GM12878 (cell line): ENCODE data around the gene CNTNAP2. TPM values are rescaled to one million over a fixed set of nuclear protein-coding genes. Genes with fewer than 3 reads are reported as not detected.
A peak's percentile ranks its signal among the peaks of the same experiment; 100 is the strongest.

Experiments
- ATAC-seq: fragments of 200-7000 bp; cut with Tn5 transposase; 3 replicates; pipeline ENCODE4 v1.9.1; 2020; ENCODE audit warnings: mild to moderate bottlenecking, moderate library complexity
- BruUV-seq: library from RNA; stranded (reverse); fragments of 400-500 nt; replicated peaks from 2 replicates; lab custom pipeline; 2021; lab: Mats Ljungman, UMichigan
- CTCF ChIA-PET: fragments of 300-600 bp; sonication (Branson Sonifier 250); formaldehyde crosslinking; extraction: SDS; loops from one replicate; lab custom pipeline; 2021; ENCODE audit warnings: inconsistent platforms; lab: Yijun Ruan, JAX
- POLR2A ChIA-PET: fragments of 350-600 bp; formaldehyde crosslinking; extraction: SDS; loops from one replicate; lab custom pipeline; 2021; ENCODE audit warnings: inconsistent platforms; lab: Charles Lee
- RAD21 ChIA-PET: fragments of 300-600 bp; sonication (Branson Sonifier 250); formaldehyde crosslinking; loops from one replicate; lab custom pipeline; 2023; ENCODE audit warnings: antibody characterized with exemption; ENCODE audit not compliant: unreplicated experiment; lab: Charles Lee
- SMC1A ChIA-PET: fragments of 300-600 bp; sonication (Branson Sonifier 250); formaldehyde crosslinking; loops from one replicate; lab custom pipeline; 2023; ENCODE audit not compliant: unreplicated experiment, uncharacterized antibody; lab: Charles Lee
- DNase-seq: peaks from one replicate; pipeline ENCODE4 v3.0.0-alpha.2; 2011; ENCODE audit warnings: low read depth, low spot score
- FAIRE-seq: peaks from 3 replicates; lab custom pipeline; 2011; peaks lifted over from hg19 to GRCh38; lab: Jason Lieb, UNC
- H2AFZ ChIP-seq: 2 replicates; pipeline ENCODE4 v1.6.0; 2011; ENCODE audit warnings: low read depth, low read length, control low read depth; ENCODE audit not compliant: control insufficient read depth
- H3K27ac ChIP-seq: 2 replicates; pipeline ENCODE4 v1.5.1; 2011; ENCODE audit warnings: control low read depth; ENCODE audit not compliant: control insufficient read depth, insufficient read depth
- H3K27me3 ChIP-seq, 2 experiments: replicated peaks in 1 of 2; 2 replicates each; pipeline versions ENCODE4 v1.6.0 to v1.6.1; 2011; ENCODE audit warnings: low read length in 1 of 2; ENCODE audit not compliant: control insufficient read depth in 2 of 2, insufficient read depth in 2 of 2
- H3K36me3 ChIP-seq, 2 experiments: 2 replicates each; pipeline ENCODE4 v1.5.1; 2011; ENCODE audit warnings: low read length in 1 of 2; ENCODE audit not compliant: control insufficient read depth in 2 of 2, insufficient read depth in 2 of 2
- H3K4me1 ChIP-seq: 2 replicates; pipeline ENCODE4 v1.6.1; 2011; ENCODE audit warnings: mild to moderate bottlenecking, low read length, moderate library complexity, mixed read lengths; ENCODE audit not compliant: control insufficient read depth, insufficient read depth
- H3K4me2 ChIP-seq: 2 replicates; pipeline ENCODE4 v1.6.0; 2011; ENCODE audit warnings: control low read depth; ENCODE audit not compliant: control insufficient read depth, insufficient read depth
- H3K4me3 ChIP-seq: fragments of 200-600 bp; sonication (generic); 2 replicates; pipeline ENCODE4 v1.5.1; 2016
- H3K79me2 ChIP-seq: 2 replicates; pipeline ENCODE4 v1.6.0; 2011; ENCODE audit warnings: low read length; ENCODE audit not compliant: control insufficient read depth, insufficient read depth
- H3K9ac ChIP-seq: 2 replicates; pipeline ENCODE4 v1.8.0; 2011; ENCODE audit warnings: low read length, control low read depth, mixed read lengths; ENCODE audit not compliant: control insufficient read depth, insufficient read depth
- H3K9me3 ChIP-seq: replicated peaks from 3 replicates; pipeline ENCODE4 v1.5.1; 2011; ENCODE audit warnings: mild to moderate bottlenecking, low read length; ENCODE audit not compliant: control insufficient read depth, insufficient read depth
- H4K20me1 ChIP-seq: 2 replicates; pipeline ENCODE4 v1.6.0; 2011; ENCODE audit not compliant: control insufficient read depth, insufficient read depth
- ASH2L ChIP-seq: fragments of 300-600, 200-600 bp; sonication (generic); IDR thresholded peaks from 2 replicates; pipeline ENCODE4 v1.6.1; 2017; ENCODE audit warnings: low read depth, mild to moderate bottlenecking, borderline replicate concordance
- BACH1 ChIP-seq: fragments of 450-650 bp; IDR thresholded peaks from 2 replicates; pipeline ENCODE4 v1.6.1; 2017; ENCODE audit warnings: mild to moderate bottlenecking, borderline replicate concordance
- CBX5 ChIP-seq: sonication (generic); IDR thresholded peaks from 2 replicates; pipeline ENCODE4 v1.6.1; 2016; ENCODE audit warnings: low read depth, moderate library complexity, mild to moderate bottlenecking, inconsistent platforms
- CHD2 ChIP-seq: IDR thresholded peaks from 2 replicates; pipeline ENCODE4 v1.6.1; 2011; ENCODE audit warnings: low read depth, low read length, improper control_type of control experiment, borderline replicate concordance
- CREB1 ChIP-seq: IDR thresholded peaks from 2 replicates; pipeline ENCODE4 v1.6.1; 2012; ENCODE audit warnings: low read depth, mild to moderate bottlenecking, inconsistent platforms
- GABPA ChIP-seq: IDR thresholded peaks from 2 replicates; pipeline ENCODE4 v1.6.1; 2014; ENCODE audit warnings: antibody characterized with exemption, low read depth, mild to moderate bottlenecking, inconsistent platforms
- HCFC1 ChIP-seq: fragments of 150-350 bp; IDR thresholded peaks from 2 replicates; pipeline ENCODE4 v1.6.1; 2014; ENCODE audit warnings: low read length
- MEF2B ChIP-seq: fragments of 450-650 bp; IDR thresholded peaks from 2 replicates; pipeline ENCODE4 v1.6.1; 2018; ENCODE audit warnings: mild to moderate bottlenecking, moderate library complexity; ENCODE audit not compliant: partially characterized antibody, poor library complexity, severe bottlenecking
- NFYA ChIP-seq: IDR thresholded peaks from 2 replicates; pipeline ENCODE4 v1.6.1; 2011; ENCODE audit warnings: low read depth, mild to moderate bottlenecking, low read length, improper control_type of control experiment, borderline replicate concordance
- NR2C2 ChIP-seq: IDR thresholded peaks from 2 replicates; pipeline ENCODE4 v1.6.1; 2011; ENCODE audit warnings: borderline replicate concordance, low read depth; ENCODE audit not compliant: control insufficient read depth, insufficient read length
- RB1 ChIP-seq: fragments of 450-650 bp; formaldehyde crosslinking; IDR thresholded peaks from 2 replicates; pipeline ENCODE4 v1.6.1; 2017; ENCODE audit warnings: mild to moderate bottlenecking, borderline replicate concordance
- SIX5 ChIP-seq: IDR thresholded peaks from 2 replicates; pipeline ENCODE4 v1.6.1; 2011; ENCODE audit warnings: mild to moderate bottlenecking, low read depth, low read length, moderate library complexity; ENCODE audit not compliant: severe bottlenecking
- SMC3 ChIP-seq: IDR thresholded peaks from 2 replicates; pipeline ENCODE4 v1.6.1; 2011; ENCODE audit warnings: low read length, improper control_type of control experiment, borderline replicate concordance
- STAT1 ChIP-seq: fragments of 450-650 bp; conservative IDR thresholded peaks from 2 replicates; pipeline ENCODE4 v1.6.1; 2014; ENCODE audit warnings: antibody characterized with exemption, mild to moderate bottlenecking
- TCF7 ChIP-seq: IDR thresholded peaks from 2 replicates; pipeline ENCODE4 v1.6.1; 2014; ENCODE audit warnings: antibody characterized with exemption, borderline replicate concordance
- USF1 ChIP-seq: IDR thresholded peaks from 2 replicates; pipeline ENCODE4 v1.6.1; 2011; ENCODE audit warnings: borderline replicate concordance, low read depth, mild to moderate bottlenecking, moderate library complexity, mixed read lengths, low read length; ENCODE audit not compliant: insufficient read depth; ENCODE audit errors: extremely low read length
- ZBED1 ChIP-seq: IDR thresholded peaks from 2 replicates; pipeline ENCODE4 v1.6.1; 2016; ENCODE audit warnings: borderline replicate concordance
- ZBTB33 ChIP-seq: fragments of 450-650 bp; IDR thresholded peaks from 2 replicates; pipeline ENCODE4 v1.6.1; 2017; ENCODE audit warnings: mild to moderate bottlenecking
- ZNF217 ChIP-seq: fragments of 450-650 bp; IDR thresholded peaks from 2 replicates; pipeline ENCODE4 v1.6.1; 2017; ENCODE audit warnings: antibody characterized with exemption, mild to moderate bottlenecking
- ZNF24 ChIP-seq: fragments of 450-650 bp; IDR thresholded peaks from 2 replicates; pipeline ENCODE4 v1.6.1; 2017; ENCODE audit warnings: antibody characterized with exemption, mild to moderate bottlenecking
- WGBS: methylation state at CpG from one replicate; pipeline ENCODE4 v1.1.6; 2016; ENCODE audit warnings: low lambda C conversion rate; ENCODE audit not compliant: insufficient replicate concordance, insufficient coverage; ENCODE audit errors: missing lambda C conversion rate; 5-methylcytosine and 5-hydroxymethylcytosine counted together
- in situ Hi-C: fragments of 300-500 bp; cut with MboI; formaldehyde crosslinking; loops from 9 replicates; pipeline ENCODE4 v1.14.3; 2018; ENCODE audit warnings: mixed read lengths
- intact Hi-C: fragments of 100-400 bp; cut with micrococcal nuclease; formaldehyde crosslinking; loops from one replicate; pipeline ENCODE4 v1.14.2; 2022; ENCODE audit not compliant: unreplicated experiment
- polyA plus RNA-seq, 11 experiments: library from polyadenylated mRNA; depleted of rRNA in 4 of 11; unstranded in 6 of 11; stranded (reverse) in 5 of 11; fragments of >200 nt; fragmentation: Nextera tagmentation in 4 of 11; fragmentation: Illumina TruSeq in 1 of 11; extraction: Ambion mirVana in 4 of 11; extraction: Trizol in 1 of 11; gene quantifications; 1 replicate in 1 of 11; 2 replicates in 10 of 11; pipeline versions ENCODE4 v1.2.1 to v1.2.3, GENCODE V29; 2011 to 2016; ENCODE audit warnings: inconsistent platforms in 2 of 11, missing spikeins in 2 of 11, low read depth in 1 of 11
- total RNA-seq, 4 experiments: library from RNA; depleted of rRNA in 3 of 4; stranded (reverse); fragments of >200 nt in 3 of 4; fragmentation: Illumina TruSeq in 1 of 4; extraction: Trizol in 1 of 4; gene quantifications; 2 replicates each; pipeline versions ENCODE4 v1.2.1 to v1.2.3, GENCODE V29; 2013 to 2021

Gene CNTNAP2
- total and polyA plus RNA-seq, 10 of the 15 experiments (the other 5 are each of a cell fraction or from before 2014, with no cell fraction given) = 0.03 to 0.08 (median 0.03) TPM; not detected in 7

- no peaks in the 10 kb centered on the region for H3K79me2 ChIP-seq
- peaks cover 6% of the 10 kb centered on the region for H3K4me1 ChIP-seq
- H3K36me3 ChIP-seq = no peaks in the 10 kb centered on the region
- DNase-seq (no peak), FAIRE-seq (no peak), ATAC-seq (no peak)
- WGBS = 31% methylated on average over 3 of the region's 3 CpGs
- no peak overlapping the region for H3K27ac ChIP-seq
- no peak overlapping the region for H2AFZ ChIP-seq
- POLR2A ChIA-PET = no interaction called here
- no peaks in the 10 kb centered on the region for H3K27me3 ChIP-seq
- CTCF ChIA-PET = interaction anchor here (1.0 to 1.2 kb wide), 3 partner anchors 8 to 13 kb away, joined by 3 to 5 read pairs (median 3); no protein-coding TSS in a partner anchor
- no TSS peak for BruUV-seq
- TF ChIP-seq ZBED1 (no peak), NR2C2 (no peak), SMC3 (no peak), ASH2L (no peak), ZBTB33 (no peak), CHD2 (no peak), STAT1 (no peak), ZNF24 (no peak), CBX5 (no peak), SIX5 (no peak), HCFC1 (no peak), RB1 (no peak), TCF7 (no peak), NFYA (no peak), USF1 (no peak), MEF2B (no peak), BACH1 (no peak), CREB1 (no peak), ZNF217 (no peak), GABPA (no peak)
- no peak overlapping the region for H3K4me3 ChIP-seq
- H3K4me2 ChIP-seq = 0 out of 2 replicates have a peak overlapping the region, but pooled peaks have one; percentile 9
- RAD21 ChIA-PET = no interaction called here
- no peaks in the 10 kb centered on the region; the same call in 1 of the 3 replicates for H3K9me3 ChIP-seq
- in situ Hi-C loops (loop anchor here (25.0 kb wide), 1 partner anchor 232 kb away; no protein-coding TSS in a partner anchor), intact Hi-C loops (no loop called here)
- H4K20me1 ChIP-seq = no peaks in the 10 kb centered on the region
- H3K9ac ChIP-seq = no peak overlapping the region
- SMC1A ChIA-PET = interaction anchor here (1.1 kb wide), 1 partner anchor 8 kb away, joined by 3 read pairs; no protein-coding TSS in a partner anchor
Observed at GRCh38 chr7:148255333-148255732, 2138.7 kb downstream of the CNTNAP2 start.
